Muscle layer of duodenum (tissue), 2 donors: ENCODE measurements around the gene COL27A1.

Experiments used
- H3K27ac ChIP-seq: one replicate; pipeline ENCODE4 v1.7.0; 2013; ENCODE audit warnings: mild to moderate bottlenecking, low read length
- H3K27me3 ChIP-seq: one replicate; pipeline ENCODE4 v1.7.0; 2013; ENCODE audit warnings: low read depth, mild to moderate bottlenecking, control low read depth, low read length
- H3K36me3 ChIP-seq, 2 donors: one replicate each; pipeline ENCODE4 v1.7.0; 2013; ENCODE audit warnings: low read length in 2 of 2, control low read depth in 1 of 2, mild to moderate bottlenecking in 1 of 2; ENCODE audit not compliant: insufficient read depth in 2 of 2, control insufficient read depth in 1 of 2
- H3K4me1 ChIP-seq, 2 donors: one replicate each; pipeline ENCODE4 v1.7.0; 2013; ENCODE audit warnings: low read length in 2 of 2, mild to moderate bottlenecking in 2 of 2, control low read depth in 1 of 2, moderate library complexity in 1 of 2; ENCODE audit not compliant: insufficient read depth in 2 of 2, control insufficient read depth in 1 of 2
- H3K4me3 ChIP-seq, 2 donors: one replicate each; pipeline ENCODE4 v1.7.0; 2013; ENCODE audit warnings: low read length in 2 of 2, low read depth in 1 of 2, mild to moderate bottlenecking in 1 of 2
- H3K9me3 ChIP-seq, 2 donors: one replicate each; pipeline ENCODE4 v1.7.0; 2013; ENCODE audit warnings: low read length in 2 of 2, control low read depth in 1 of 2, mild to moderate bottlenecking in 1 of 2; ENCODE audit not compliant: control insufficient read depth in 1 of 2
- donor health status: healthy.

COL27A1 gene

DNA sequence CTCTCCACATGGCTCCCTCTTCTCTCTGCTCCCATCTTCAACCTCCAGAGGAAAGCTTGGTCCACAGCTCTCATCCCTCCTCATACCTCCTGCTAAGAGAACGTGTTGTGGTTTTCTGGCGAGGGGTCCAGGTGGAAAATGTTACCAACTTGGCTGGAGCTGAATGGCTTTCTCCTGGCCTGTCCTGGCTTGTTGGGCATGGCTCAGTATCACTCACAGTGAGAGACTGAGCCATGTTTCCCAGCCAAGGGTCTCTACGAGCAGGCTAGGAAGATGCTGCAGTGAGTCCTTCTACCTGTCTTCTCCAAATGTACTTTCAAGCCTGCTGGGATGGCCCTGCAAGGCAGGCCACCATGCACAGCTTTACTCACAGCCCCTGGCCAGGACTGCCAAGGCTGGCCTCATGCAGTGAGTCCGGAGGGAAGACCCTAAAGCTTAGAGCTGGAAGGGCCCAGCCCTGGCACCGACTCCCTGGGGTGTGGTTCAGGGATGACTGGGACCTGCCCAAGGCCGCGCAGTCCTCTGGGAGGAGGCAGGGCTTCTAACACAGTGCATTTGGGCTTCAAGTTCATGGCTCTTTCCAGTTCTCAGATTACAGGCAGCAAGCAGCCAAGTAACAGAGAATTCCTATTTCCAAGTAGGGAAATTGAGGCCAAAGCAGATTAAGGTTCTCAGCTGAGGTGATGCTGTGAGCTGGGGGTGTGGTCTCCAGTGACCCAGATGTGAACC lies 59.5 kb downstream of the COL27A1 start:
- Histone ChIP-seq H3K9me3 (no peaks in the 10 kb centered on the region), H3K36me3 (peaks cover 0 to 1% of the 10 kb centered on the region in 2 donors), H3K4me3 (no peak overlapping the region), H3K27me3 (no peaks in the 10 kb centered on the region), H3K4me1 (peaks cover 5 to 19% of the 10 kb centered on the region in 2 donors), H3K27ac (no peak overlapping the region)

GRCh38 chr9:114216081-114216480 lies 60.7 kb downstream of the COL27A1 start:
- no peak overlapping the region for H3K4me3 ChIP-seq
- H3K27ac ChIP-seq, result no peak overlapping the region
- no peaks in the 10 kb centered on the region for H3K9me3 ChIP-seq
- H3K36me3 ChIP-seq, result no peaks in the 10 kb centered on the region
- H3K4me1 ChIP-seq, result peaks cover 5 to 24% of the 10 kb centered on the region in 2 donors
- H3K27me3 ChIP-seq, result no peaks in the 10 kb centered on the region

- no peaks in the 10 kb centered on the region for H3K9me3 ChIP-seq
- no peaks in the 10 kb centered on the region for H3K36me3 ChIP-seq
- peaks cover 5 to 24% of the 10 kb centered on the region in 2 donors for H3K4me1 ChIP-seq
- H3K4me3 ChIP-seq, result no peak overlapping the region
- no peaks in the 10 kb centered on the region for H3K27me3 ChIP-seq
- no peak overlapping the region for H3K27ac ChIP-seq
These were observed 61.6 kb downstream of the COL27A1 start for GRCh38 chr9:114216976-114217375.

GRCh38 chr9:114218264-114219120 lies 63.2 kb downstream of the COL27A1 start:
- peaks cover 5 to 24% of the 10 kb centered on the region in 2 donors for H3K4me1 ChIP-seq
- H3K27ac ChIP-seq, result no peak overlapping the region
- H3K9me3 ChIP-seq, result no peaks in the 10 kb centered on the region
- H3K36me3 ChIP-seq, result no peaks in the 10 kb centered on the region
- no peaks in the 10 kb centered on the region for H3K27me3 ChIP-seq
- no peak overlapping the region for H3K4me3 ChIP-seq

DNA sequence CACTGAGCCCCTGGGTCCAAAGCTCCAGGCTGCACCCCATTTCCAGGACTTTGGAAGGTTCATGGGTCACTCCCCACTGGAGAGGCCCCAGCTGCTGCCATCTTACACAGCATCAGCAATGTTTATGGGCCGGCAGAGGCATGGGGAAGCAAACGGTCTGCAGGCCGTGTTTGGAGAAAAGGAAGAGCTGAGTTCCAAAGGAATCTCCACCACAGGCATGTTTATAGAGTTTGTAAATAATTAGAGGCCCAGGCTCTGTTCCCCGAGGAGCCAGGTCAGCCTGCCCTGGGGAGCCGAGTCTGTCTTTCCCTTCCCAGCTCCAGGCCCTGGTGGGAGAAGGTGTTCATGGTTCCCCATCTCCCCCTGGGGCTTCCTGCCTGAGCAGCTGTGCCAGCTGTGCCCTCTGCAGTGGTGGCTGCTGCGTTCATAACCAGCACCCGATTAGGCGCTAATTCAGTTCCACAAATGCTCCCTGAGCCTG lies 64.8 kb downstream of the COL27A1 start:
- H3K27me3 ChIP-seq, result no peaks in the 10 kb centered on the region
- no peak overlapping the region for H3K27ac ChIP-seq
- no peaks in the 10 kb centered on the region for H3K9me3 ChIP-seq
- H3K36me3 ChIP-seq, result no peaks in the 10 kb centered on the region
- H3K4me1 ChIP-seq, result peaks cover 5 to 21% of the 10 kb centered on the region in 2 donors
- no peak overlapping the region for H3K4me3 ChIP-seq

DNA sequence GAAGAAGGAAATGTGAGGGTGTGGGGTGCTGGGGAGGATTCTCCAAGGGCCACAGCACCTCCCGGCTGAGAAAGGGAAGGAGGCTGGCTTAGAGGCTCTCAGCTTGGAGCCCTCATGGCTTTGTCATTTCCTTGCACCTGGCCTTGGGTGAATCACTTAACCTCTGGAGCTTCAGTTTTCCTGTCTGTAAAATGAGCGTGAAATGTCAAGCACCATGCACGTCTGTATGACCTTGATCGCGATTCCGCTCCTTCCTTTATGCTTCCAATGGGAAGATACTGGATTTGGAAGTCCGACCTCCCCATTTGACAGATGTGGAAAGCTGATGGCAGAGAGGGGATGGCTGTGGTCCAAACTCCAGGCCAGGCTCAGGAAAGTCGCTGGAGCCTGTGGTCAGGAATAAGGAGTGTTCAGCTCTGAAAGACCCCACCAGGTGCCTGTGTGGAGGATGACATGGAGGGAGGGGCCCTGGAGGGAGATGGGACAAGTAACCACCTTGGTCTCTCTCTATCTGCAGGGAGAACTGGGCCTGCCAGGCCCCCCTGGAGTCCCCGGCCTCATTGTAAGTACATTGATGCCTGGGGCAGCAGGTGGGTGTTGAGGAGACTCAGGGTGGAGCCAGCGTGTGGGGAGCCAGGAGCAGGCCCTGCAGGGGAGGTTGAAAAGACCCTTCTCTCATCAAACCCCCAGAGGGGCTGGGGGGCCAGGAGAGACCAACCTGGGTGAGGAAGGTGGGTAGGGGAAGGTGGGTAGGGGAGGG lies 66.5 kb downstream of the COL27A1 start:
- no peaks in the 10 kb centered on the region for H3K9me3 ChIP-seq
- H3K27me3 ChIP-seq, result no peaks in the 10 kb centered on the region
- H3K4me1 ChIP-seq, result peaks cover 0 to 10% of the 10 kb centered on the region in 2 donors
- H3K36me3 ChIP-seq, result no peaks in the 10 kb centered on the region
- no peak overlapping the region for H3K27ac ChIP-seq
- no peak overlapping the region for H3K4me3 ChIP-seq

- no peaks in the 10 kb centered on the region for H3K36me3 ChIP-seq
- no peak overlapping the region for H3K27ac ChIP-seq
- H3K9me3 ChIP-seq, result no peaks in the 10 kb centered on the region
- H3K27me3 ChIP-seq, result no peaks in the 10 kb centered on the region
- H3K4me3 ChIP-seq, result no peak overlapping the region
- H3K4me1 ChIP-seq, result peaks cover 0 to 10% of the 10 kb centered on the region in 2 donors
These were observed 68.4 kb downstream of the COL27A1 start for GRCh38 chr9:114223564-114224246.

DNA sequence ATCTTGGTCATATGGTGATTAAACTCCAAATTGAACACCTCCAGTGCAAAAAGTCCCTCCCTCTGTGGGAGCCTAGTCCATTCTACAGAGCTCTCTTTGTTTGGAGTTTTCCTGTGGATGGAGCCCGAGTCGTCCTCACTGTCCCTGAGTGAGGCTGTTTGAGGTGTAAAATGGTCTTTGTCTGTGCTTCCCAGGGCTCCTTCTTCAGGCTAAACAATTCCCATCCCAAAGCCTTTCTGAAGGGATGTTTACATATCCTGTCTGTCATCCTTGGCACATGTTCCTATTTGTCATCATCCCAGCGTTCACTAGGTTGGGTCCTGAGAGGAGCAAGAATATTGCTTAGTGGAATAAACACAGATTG lies 68.9 kb downstream of the COL27A1 start:
- Histone ChIP-seq H3K9me3 (no peaks in the 10 kb centered on the region), H3K36me3 (no peaks in the 10 kb centered on the region), H3K27ac (no peak overlapping the region), H3K27me3 (no peaks in the 10 kb centered on the region), H3K4me3 (no peak overlapping the region), H3K4me1 (peaks cover 0 to 11% of the 10 kb centered on the region in 2 donors)

GRCh38 chr9:114225561-114226212 lies 70.3 kb downstream of the COL27A1 start:
- Histone ChIP-seq H3K4me3 (no peak overlapping the region), H3K36me3 (no peaks in the 10 kb centered on the region), H3K9me3 (no peaks in the 10 kb centered on the region), H3K4me1 (peaks cover 0 to 8% of the 10 kb centered on the region in 2 donors), H3K27me3 (no peaks in the 10 kb centered on the region), H3K27ac (no peak overlapping the region)

DNA sequence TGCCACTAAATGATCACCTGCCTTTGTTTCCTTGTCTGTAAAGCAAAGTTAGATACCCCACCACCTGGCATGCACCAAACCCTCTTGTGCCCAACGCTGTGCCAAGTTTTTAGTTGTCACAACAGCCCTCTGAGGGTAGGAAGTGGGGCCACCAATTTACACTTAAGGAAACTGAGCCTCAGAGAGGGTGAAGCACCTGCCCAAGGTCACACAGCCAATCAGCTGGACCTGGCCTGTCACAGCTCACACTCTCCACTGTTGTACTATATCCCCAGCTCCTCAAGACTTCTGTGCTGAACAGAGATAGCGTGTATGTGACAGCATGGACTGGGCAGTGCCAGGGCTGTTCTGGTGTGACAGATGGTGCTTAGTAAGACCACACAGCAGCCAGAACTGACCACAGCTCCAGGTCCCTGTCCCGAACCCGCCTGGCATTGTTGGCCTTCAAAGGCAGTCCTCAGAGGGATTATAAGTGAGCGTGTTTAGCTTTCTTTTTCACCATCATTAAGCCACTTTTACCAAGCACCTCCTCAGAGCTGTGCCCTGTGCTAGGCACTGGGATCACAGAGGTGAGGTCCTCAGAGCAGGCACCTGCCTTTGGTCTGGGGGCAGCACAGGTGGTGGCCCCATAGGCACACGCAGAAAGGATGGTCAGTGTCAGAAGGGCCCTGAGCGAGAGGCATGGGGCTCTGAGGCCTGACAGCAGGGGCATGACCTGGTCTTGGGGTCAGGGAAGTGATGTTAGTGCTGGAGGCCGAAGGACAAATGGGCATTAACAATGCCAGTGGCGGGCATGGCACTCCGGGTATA lies 71.1 kb downstream of the COL27A1 start:
- H3K27me3 ChIP-seq, result no peaks in the 10 kb centered on the region
- no peaks in the 10 kb centered on the region for H3K9me3 ChIP-seq
- no peak overlapping the region for H3K27ac ChIP-seq
- no peaks in the 10 kb centered on the region for H3K36me3 ChIP-seq
- no peak overlapping the region for H3K4me3 ChIP-seq
- H3K4me1 ChIP-seq, result peaks cover 0 to 8% of the 10 kb centered on the region in 2 donors
